Smooth muscle cell of the umbilical artery (primary cell): ENCODE data around the gene GATB. TPM values are rescaled to one million over a fixed set of nuclear protein-coding genes. Genes with fewer than 3 reads are reported as not detected.

Source experiments
- total RNA-seq: library from RNA; depleted of rRNA; stranded (reverse); fragments of >200 nt; gene quantifications from 2 replicates; pipeline ENCODE4 v1.2.3, GENCODE V29; 2014

GATB gene, protein sequence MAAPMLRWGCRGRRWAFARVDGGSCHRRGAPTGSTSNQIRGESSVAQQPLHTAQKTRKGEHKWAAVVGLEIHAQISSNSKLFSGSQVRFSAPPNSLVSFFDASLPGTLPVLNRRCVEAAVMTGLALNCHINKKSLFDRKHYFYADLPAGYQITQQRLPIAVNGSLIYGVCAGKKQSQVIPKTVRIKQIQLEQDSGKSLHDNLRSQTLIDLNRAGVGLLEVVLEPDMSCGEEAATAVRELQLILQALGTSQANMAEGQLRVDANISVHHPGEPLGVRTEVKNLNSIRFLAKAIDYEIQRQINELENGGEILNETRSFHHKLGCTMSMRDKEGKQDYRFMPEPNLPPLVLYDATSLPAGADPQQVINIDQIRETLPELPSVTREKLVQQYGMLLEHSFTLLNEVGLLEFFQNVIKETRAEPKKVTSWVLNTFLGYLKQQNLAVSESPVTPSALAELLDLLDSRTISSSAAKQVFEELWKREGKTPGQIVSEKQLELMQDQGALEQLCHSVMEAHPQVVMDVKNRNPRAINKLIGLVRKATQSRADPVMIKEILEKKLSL
- total RNA-seq: 12.8 and 19.1 TPM in 2 replicates

DNA sequence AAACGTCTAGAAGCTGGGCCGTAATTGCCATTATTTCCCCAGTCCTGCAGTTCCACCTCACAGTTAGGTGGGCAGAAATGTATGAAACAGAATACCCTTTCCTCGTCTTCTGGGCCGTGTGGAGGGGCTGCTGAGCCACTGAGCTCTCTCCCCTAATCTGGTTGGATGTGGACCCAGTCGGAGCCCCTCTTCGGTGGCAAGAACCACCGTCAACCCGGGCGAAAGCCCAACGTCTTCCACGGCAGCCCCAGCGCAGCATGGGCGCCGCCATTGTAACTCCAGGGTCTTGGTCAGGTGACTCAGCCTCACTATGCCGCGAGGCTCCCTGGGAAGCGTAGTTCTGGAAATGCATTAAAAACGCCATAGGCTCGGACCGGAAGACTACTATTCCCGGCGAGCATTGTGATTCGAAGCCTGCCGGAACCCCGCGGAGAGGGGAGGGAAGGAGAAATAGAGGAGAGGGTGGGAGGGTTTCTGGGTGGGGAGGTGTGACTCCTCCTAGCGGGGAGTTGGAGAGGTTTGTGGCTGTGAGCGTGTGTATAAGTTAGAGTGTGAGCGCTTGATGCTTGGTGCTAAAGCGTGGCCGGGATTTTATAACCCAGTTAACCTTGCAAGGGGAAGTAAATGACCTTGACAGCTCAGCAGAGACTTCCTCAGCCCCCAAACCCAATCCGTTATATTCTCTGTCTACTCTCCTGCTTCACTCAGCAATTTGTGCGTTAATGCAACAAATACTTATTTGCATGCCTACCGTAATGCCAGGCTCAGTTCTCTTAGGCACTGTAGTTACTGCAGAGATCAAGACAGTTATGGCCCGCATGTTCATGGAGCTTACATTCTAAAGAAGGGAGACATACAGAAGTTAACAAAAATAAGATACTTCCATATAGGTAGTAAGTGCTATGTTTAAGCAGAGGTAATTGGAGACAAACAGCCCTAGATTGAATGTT lies at the start of gene GATB:
Gene GATB, minus strand, starts transcription at position 296 of the 950 bp plus-strand sequence. Its CDS starts 25 bp downstream, at position 271.

